ENCODE data around the gene COL17A1. TPM values are rescaled to one million over a fixed set of nuclear protein-coding genes. Genes with fewer than 3 reads are reported as not detected.

Gene COL17A1
- total RNA-seq, 3 donors from 2014 or later (not counting 1 experiment from before 2014, with no cell fraction given) = not detected

GRCh38 chr10:104043854-104044253 is 41.8 kb downstream of the COL17A1 start:
- no peaks in the 10 kb centered on the region for H3K36me3 ChIP-seq (ENCODE audit: control insufficient read depth, insufficient read depth, low read length)
- H3K27me3 ChIP-seq (ENCODE audit: control insufficient read depth, insufficient read depth, low read length) = no peaks in the 10 kb centered on the region
- no peaks in the 10 kb centered on the region for H3K36me3 Mint-ChIP-seq
- H3K4me1 ChIP-seq (ENCODE audit: control insufficient read depth, insufficient read depth, low read length) = no peaks in the 10 kb centered on the region
- ATAC-seq = no peak
- H3K4me3 ChIP-seq (ENCODE audit: low read length) = no peak overlapping the region
- H3K27ac Mint-ChIP-seq = no peak overlapping the region
- H3K27ac ChIP-seq (ENCODE audit: low read length) = no peak overlapping the region
- TF ChIP-seq CTCF (IDR thresholded peaks at IDR 0.05) = no peak
- WGBS (ENCODE audit: insufficient coverage) = 93% methylated on average over 4 of the region's 4 CpGs
- no peak overlapping the region for H3K4me3 Mint-ChIP-seq
- intact Hi-C loops (cut with micrococcal nuclease) = no loop called here
- no peaks in the 10 kb centered on the region for H3K4me1 Mint-ChIP-seq
- no peaks in the 10 kb centered on the region for H3K9me3 ChIP-seq (ENCODE audit: control insufficient read depth, insufficient read depth, low read length)
- no peak for DNase-seq
- peaks cover 0 to 4% of the 10 kb centered on the region in 2 donors for H3K27me3 Mint-ChIP-seq (ENCODE audit: low read depth in 2 of 2)
- H3K9me3 Mint-ChIP-seq = no peaks in the 10 kb centered on the region

GRCh38 chr10:104043185-104043830 is 42.4 kb downstream of the COL17A1 start:
- ATAC-seq = no peak
- no peak for TF ChIP-seq CTCF (IDR thresholded peaks at IDR 0.05)
- H3K27me3 ChIP-seq (ENCODE audit: control insufficient read depth, insufficient read depth, low read length) = no peaks in the 10 kb centered on the region
- Mint-ChIP-seq H3K36me3 (no peaks in the 10 kb centered on the region), H3K27me3 (ENCODE audit: low read depth in 2 of 2) (peaks cover 0 to under 1% of the 10 kb centered on the region in 2 donors), H3K9me3 (no peaks in the 10 kb centered on the region), H3K4me1 (no peaks in the 10 kb centered on the region), H3K4me3 (no peak overlapping the region), H3K27ac (no peak overlapping the region)
- 66% methylated on average over 7 of the region's 8 CpGs for WGBS (ENCODE audit: insufficient coverage)
- no peaks in the 10 kb centered on the region for H3K4me1 ChIP-seq (ENCODE audit: control insufficient read depth, insufficient read depth, low read length)
- H3K36me3 ChIP-seq (ENCODE audit: control insufficient read depth, insufficient read depth, low read length) = no peaks in the 10 kb centered on the region
- intact Hi-C loops (cut with micrococcal nuclease) = no loop called here
- H3K4me3 ChIP-seq (ENCODE audit: low read length) = no peak overlapping the region
- DNase-seq = no peak
- H3K9me3 ChIP-seq (ENCODE audit: control insufficient read depth, insufficient read depth, low read length) = no peaks in the 10 kb centered on the region
- H3K27ac ChIP-seq (ENCODE audit: low read length) = no peak overlapping the region

- no peaks in the 10 kb centered on the region for H3K27me3 ChIP-seq (ENCODE audit: control insufficient read depth, insufficient read depth, low read length)
- no peak overlapping the region for H3K4me3 ChIP-seq (ENCODE audit: low read length)
- no peaks in the 10 kb centered on the region for H3K36me3 Mint-ChIP-seq
- DNase-seq = no peak
- no peak for TF ChIP-seq CTCF (IDR thresholded peaks at IDR 0.05)
- no peaks in the 10 kb centered on the region for H3K4me1 Mint-ChIP-seq
- H3K27ac ChIP-seq (ENCODE audit: low read length) = no peak overlapping the region
- no peaks in the 10 kb centered on the region for H3K36me3 ChIP-seq (ENCODE audit: control insufficient read depth, insufficient read depth, low read length)
- intact Hi-C loops (cut with micrococcal nuclease) = no loop called here
- no peaks in the 10 kb centered on the region for H3K9me3 ChIP-seq (ENCODE audit: control insufficient read depth, insufficient read depth, low read length)
- no peak overlapping the region for H3K27ac Mint-ChIP-seq
- 91% methylated on average over 14 of the region's 14 CpGs for WGBS (ENCODE audit: insufficient coverage)
- no peaks in the 10 kb centered on the region for H3K27me3 Mint-ChIP-seq (ENCODE audit: low read depth in 2 of 2)
- ATAC-seq = no peak
- H3K9me3 Mint-ChIP-seq = no peaks in the 10 kb centered on the region
- no peaks in the 10 kb centered on the region for H3K4me1 ChIP-seq (ENCODE audit: control insufficient read depth, insufficient read depth, low read length)
- no peak overlapping the region for H3K4me3 Mint-ChIP-seq
Measured at GRCh38 chr10:104041891-104042535, 43.7 kb downstream of the COL17A1 start.

All from natural killer cell (primary cell).